ENCODE data around the gene LRIG1. TPM values are rescaled to one million over a fixed set of nuclear protein-coding genes. Genes with fewer than 3 reads are reported as not detected.

The LRIG1 gene
- total RNA-seq, 3 donors from 2014 or later = 72.1 to 180 (median 75.3) TPM

DNA sequence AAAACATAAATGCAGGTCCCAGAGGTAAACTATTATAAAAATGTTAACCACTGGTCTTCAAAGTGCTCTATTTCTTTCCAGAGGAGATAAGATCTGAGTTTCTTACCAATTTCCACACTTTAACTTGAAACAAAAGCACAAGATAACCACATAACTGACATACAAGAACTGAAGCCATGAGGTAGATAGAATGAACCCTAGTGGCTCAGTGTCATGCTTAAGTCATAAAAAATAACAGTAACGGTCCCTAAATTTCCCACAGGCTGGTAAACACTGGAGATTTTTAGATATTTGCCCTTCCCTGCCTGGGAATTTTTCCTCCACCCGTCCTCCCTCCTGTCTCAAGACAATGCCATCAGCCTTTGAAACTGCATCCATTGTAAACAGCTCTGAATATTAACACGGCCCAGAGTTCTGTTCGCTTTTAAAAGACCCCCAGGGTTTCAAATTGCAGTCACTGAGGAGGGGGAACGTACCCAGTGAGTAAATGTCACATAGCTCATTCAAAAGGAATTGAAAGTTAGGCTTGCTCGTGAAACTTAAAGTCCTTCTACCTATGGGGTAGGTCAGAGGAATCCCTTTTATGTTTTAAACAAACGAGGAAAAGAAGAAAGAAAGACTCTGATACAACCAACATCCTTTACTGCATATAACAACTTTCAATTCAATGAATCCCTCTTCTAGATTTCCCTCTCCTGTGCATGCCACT is 5.7 kb downstream of the LRIG1 start:
- H3K36me3 ChIP-seq (ENCODE audit: low read depth) = no peaks in the 10 kb centered on the region
- DNase-seq = no peak
- no peak for TF ChIP-seq CTCF (IDR thresholded peaks at IDR 0.05)
- no peak overlapping the region for H3K4me3 ChIP-seq
- ATAC-seq = no peak
- H3K4me1 ChIP-seq (ENCODE audit: low read depth) = peaks cover 67% of the 10 kb centered on the region
- intact Hi-C loops (cut with DNase I, micrococcal nuclease) = no loop called here
- H3K9me3 ChIP-seq = no peaks in the 10 kb centered on the region

- ATAC-seq (peak; percentile 55), DNase-seq (peak in 1 of 3 donors; percentile 62)
- peaks cover 75% of the 10 kb centered on the region for H3K4me1 ChIP-seq (ENCODE audit: low read depth)
- intact Hi-C loops (cut with DNase I, micrococcal nuclease) = no loop called here
- no peak overlapping the region for H3K4me3 ChIP-seq
- H3K9me3 ChIP-seq = no peaks in the 10 kb centered on the region
- no peak for TF ChIP-seq CTCF (IDR thresholded peaks at IDR 0.05)
- no peaks in the 10 kb centered on the region for H3K36me3 ChIP-seq (ENCODE audit: low read depth)
These were observed 7.2 kb downstream of the LRIG1 start for GRCh38 chr3:66493458-66494099.

DNA sequence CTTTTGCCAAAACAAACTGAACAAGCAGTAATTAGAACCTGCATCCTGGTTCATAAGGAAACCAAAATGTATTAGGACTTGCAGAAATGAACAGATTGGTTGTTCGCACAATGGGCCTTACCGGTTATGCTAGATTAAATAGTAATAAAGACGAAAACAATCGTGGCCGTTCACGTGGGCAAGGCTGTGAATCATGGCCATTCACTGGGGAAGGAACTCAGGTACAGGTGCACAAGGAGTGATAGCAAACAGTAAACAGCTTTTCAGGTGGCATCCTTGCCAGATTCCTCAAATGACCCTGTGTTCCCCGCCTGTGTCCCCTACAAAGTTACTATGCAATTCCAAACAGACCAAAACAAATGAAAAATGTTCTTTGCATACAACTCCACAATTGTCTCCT is 8.2 kb downstream of the LRIG1 start:
- TF ChIP-seq CTCF (IDR thresholded peaks at IDR 0.05) = no peak
- no peak overlapping the region for H3K4me3 ChIP-seq
- peak; percentile 82 for ATAC-seq
- H3K9me3 ChIP-seq = no peaks in the 10 kb centered on the region
- peak in 2 of 3 donors; percentile 68 to 76 for DNase-seq
- intact Hi-C loops (cut with DNase I, micrococcal nuclease) = no loop called here
- no peaks in the 10 kb centered on the region for H3K36me3 ChIP-seq (ENCODE audit: low read depth)
- H3K4me1 ChIP-seq (ENCODE audit: low read depth) = peaks cover 75% of the 10 kb centered on the region

DNA sequence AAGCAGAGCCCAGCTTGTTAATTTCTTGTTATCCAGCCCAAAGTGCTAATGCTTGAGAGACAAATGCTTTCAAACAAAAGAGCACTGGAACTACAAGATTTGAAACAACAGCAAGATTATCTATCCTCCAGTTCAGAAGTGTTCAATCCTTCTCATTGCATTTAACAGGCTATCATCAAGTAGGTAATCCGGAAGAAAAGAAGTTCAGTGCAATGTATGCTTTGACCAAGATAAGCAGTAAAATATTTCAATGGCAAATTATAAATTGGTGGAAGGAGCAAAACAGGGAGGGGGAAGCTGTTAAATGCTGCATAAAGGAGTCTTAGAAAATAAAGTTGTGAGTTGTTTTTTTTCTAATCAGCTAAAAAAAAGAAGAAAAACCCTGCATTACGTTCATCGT is 8.8 kb downstream of the LRIG1 start:
- no peak overlapping the region for H3K4me3 ChIP-seq
- TF ChIP-seq CTCF (IDR thresholded peaks at IDR 0.05) = no peak
- H3K4me1 ChIP-seq (ENCODE audit: low read depth) = peaks cover 74% of the 10 kb centered on the region
- DNase-seq (no peak), ATAC-seq (no peak)
- intact Hi-C loops (cut with DNase I, micrococcal nuclease) = no loop called here
- H3K9me3 ChIP-seq = no peaks in the 10 kb centered on the region
- no peaks in the 10 kb centered on the region for H3K36me3 ChIP-seq (ENCODE audit: low read depth)

DNA sequence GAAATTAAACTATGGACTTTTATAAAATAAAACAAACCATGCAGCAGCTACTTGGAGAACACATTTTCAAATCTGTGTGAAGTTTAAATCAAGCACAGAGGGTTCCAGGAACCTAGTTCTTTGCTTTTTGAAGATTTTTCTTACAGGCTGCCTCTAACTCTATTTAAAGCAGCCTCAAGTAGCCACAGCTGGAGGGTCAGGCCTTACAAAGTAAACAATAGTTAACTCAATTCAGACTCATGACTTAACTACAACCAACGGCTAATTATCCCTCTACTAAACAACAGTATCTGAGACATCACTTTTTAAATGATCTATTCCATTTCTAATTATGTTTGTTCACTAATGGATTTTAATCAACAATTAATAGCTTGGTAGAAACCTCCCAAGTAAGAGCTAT is 9.8 kb downstream of the LRIG1 start:
- ATAC-seq (no peak), DNase-seq (no peak)
- Histone ChIP-seq H3K9me3 (no peaks in the 10 kb centered on the region), H3K4me3 (no peak overlapping the region), H3K4me1 (ENCODE audit: low read depth) (peaks cover 73% of the 10 kb centered on the region), H3K36me3 (ENCODE audit: low read depth) (no peaks in the 10 kb centered on the region)
- TF ChIP-seq CTCF (IDR thresholded peaks at IDR 0.05) = no peak
- intact Hi-C loops (cut with DNase I, micrococcal nuclease) = no loop called here
